Heart left ventricle (tissue), 13 donors: Measurements from ENCODE around the gene PTPRC.

Experiments used
- CTCF ChIP-seq, 12 donors: fragments of 200-600 bp; sonication (generic) in 4 of 12; IDR thresholded peaks; one replicate each; pipeline versions ENCODE4 v1.5.0 to v1.8.0; 2018 to 2022; ENCODE audit warnings: antibody characterized with exemption in 12 of 12, mild to moderate bottlenecking in 5 of 12
- POLR2A ChIP-seq, 2 donors: fragments of 450-650 bp; IDR thresholded peaks; one replicate each; pipeline ENCODE4 v1.6.1; 2017; ENCODE audit warnings: antibody characterized with exemption in 2 of 2, mild to moderate bottlenecking in 2 of 2, moderate library complexity in 2 of 2
- donor health status: ischemic (EF 13 %, LVEDD 7.1; RV severe dilation, severe dysfunction).
- donor health status: DM: no; HTN: yes; CAD: no.
- donor health status: DM: no; HTN: no; CAD: no.
- donor health status: ischemic (EF 25% LVEDD 6.9; RV normal size, moderate dysfunction).
- donor health status: ischemic (EF 25% LVEDD 5.7; RV mildly dilated, moderate dysfunction).
- donor health status: ischemic (EF 35%, LVEDD 5.7; RV mildly dilated, moderate dysfunction).
- donor health status: nonischemic (EF 11% LVEDD 7.7; RV severe dilation, severe dysfunction).
- donor health status: DM: yes; HTN: yes; CAD: no.
- donor health status: PGD.
- donor health status: ischemic (EF 29% LVEDD 5.4; RV normal size, mild dysfunction).
- donor health status: nonischemic (EF 23%, LVEDD 6.1; RV moderate dilation, normal function).

- no peak for TF ChIP-seq CTCF (IDR thresholded peaks at IDR 0.05)
- TF ChIP-seq POLR2A (IDR thresholded peaks at IDR 0.05), result no peak
Measured at GRCh38 chr1:198730952-198731351, 92.1 kb downstream of the PTPRC start.
